Loucy (cell line): ENCODE data around the gene TNS3.

Experiments
- EZH2phosphoT487 ChIP-seq: fragments of 200-600 bp; IDR thresholded peaks from 2 replicates; pipeline ENCODE4 v1.6.1; 2018; ENCODE audit warnings: antibody characterized with exemption, mild to moderate bottlenecking, moderate library complexity, borderline replicate concordance
- TF ChIP-seq, protein P1 (sequence below): fragments of 200-600 bp; sonication (generic); conservative IDR thresholded peaks from 2 replicates; pipeline ENCODE4 v1.5.1; 2014; ENCODE audit warnings: mild to moderate bottlenecking, antibody characterized with exemption, low read length

DNA sequence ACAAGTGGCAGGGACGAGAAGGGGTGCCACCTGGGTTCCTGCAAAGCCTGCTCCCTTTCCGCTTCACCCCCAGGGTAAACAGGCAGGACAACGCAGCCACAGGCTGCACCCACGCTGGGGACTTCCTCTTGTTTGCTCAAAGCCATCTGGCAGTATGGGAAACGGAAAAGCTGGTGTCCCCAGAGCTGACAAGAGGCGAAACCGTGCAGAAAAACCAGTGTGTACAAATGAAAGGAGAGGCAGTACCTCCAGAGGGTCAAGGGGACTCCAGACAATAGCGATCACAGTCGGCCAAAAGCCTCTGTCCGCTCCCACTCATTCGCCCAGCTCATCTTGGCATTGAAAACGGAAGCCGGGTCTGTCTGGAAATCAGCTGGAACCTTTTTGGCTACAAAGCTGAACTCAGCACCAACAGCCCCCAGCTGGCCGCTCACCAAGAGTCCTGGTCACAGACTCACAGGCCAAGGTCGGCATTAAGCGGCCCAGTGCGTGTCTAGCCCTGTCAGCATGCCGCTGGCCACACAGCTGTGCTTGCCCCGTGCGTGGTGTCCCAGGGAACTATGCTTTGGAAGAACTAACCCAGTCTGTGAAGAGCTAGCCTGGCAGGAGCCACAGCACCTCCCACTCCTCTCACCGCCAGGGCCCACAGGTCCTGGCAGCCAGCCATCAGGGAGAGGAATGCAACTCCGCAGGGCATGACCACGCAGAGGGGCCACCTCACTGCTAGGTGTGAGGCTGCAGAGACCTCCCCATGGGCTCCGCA lies 10.4 kb downstream of the TNS3 start:
- TF ChIP-seq, protein P1, sequence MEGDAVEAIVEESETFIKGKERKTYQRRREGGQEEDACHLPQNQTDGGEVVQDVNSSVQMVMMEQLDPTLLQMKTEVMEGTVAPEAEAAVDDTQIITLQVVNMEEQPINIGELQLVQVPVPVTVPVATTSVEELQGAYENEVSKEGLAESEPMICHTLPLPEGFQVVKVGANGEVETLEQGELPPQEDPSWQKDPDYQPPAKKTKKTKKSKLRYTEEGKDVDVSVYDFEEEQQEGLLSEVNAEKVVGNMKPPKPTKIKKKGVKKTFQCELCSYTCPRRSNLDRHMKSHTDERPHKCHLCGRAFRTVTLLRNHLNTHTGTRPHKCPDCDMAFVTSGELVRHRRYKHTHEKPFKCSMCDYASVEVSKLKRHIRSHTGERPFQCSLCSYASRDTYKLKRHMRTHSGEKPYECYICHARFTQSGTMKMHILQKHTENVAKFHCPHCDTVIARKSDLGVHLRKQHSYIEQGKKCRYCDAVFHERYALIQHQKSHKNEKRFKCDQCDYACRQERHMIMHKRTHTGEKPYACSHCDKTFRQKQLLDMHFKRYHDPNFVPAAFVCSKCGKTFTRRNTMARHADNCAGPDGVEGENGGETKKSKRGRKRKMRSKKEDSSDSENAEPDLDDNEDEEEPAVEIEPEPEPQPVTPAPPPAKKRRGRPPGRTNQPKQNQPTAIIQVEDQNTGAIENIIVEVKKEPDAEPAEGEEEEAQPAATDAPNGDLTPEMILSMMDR, result no peak
- TF ChIP-seq EZH2phosphoT487, result no peak
